PFSK-1 (cell line): ENCODE data around the gene OXLD1.

Source experiments
- FOXP2 ChIP-seq: optimal IDR thresholded peaks from 2 replicates; pipeline ENCODE3; 2011; ENCODE audit warnings: borderline replicate concordance, control low read depth, inconsistent platforms; ENCODE audit not compliant: insufficient read depth; ENCODE audit errors: extremely low read length, extremely low read depth
- POLR2AphosphoS5 ChIP-seq: IDR thresholded peaks from 2 replicates; pipeline ENCODE4 v1.6.1; 2012; ENCODE audit warnings: low read depth, mild to moderate bottlenecking, control low read depth, low read length, moderate library complexity
- SIN3A ChIP-seq: IDR thresholded peaks from 2 replicates; pipeline ENCODE4 v1.6.1; 2012; ENCODE audit warnings: mild to moderate bottlenecking, low read length, moderate library complexity, borderline replicate concordance; ENCODE audit not compliant: insufficient read depth
- TAF1 ChIP-seq: IDR thresholded peaks from 2 replicates; pipeline ENCODE4 v1.6.1; 2012; ENCODE audit warnings: low read length, control low read depth, borderline replicate concordance; ENCODE audit not compliant: insufficient read depth
- TF ChIP-seq, protein P1 (sequence below), 2 experiments: IDR thresholded peaks; 2 replicates each; pipeline versions ENCODE4 v1.6.1 to v1.8.0; 2011 to 2012; ENCODE audit warnings: low read depth in 2 of 2, low read length in 2 of 2, control low read depth in 1 of 2, inconsistent platforms in 1 of 2, mild to moderate bottlenecking in 1 of 2, moderate library complexity in 1 of 2; ENCODE audit not compliant: insufficient read depth in 1 of 2

OXLD1 gene

DNA sequence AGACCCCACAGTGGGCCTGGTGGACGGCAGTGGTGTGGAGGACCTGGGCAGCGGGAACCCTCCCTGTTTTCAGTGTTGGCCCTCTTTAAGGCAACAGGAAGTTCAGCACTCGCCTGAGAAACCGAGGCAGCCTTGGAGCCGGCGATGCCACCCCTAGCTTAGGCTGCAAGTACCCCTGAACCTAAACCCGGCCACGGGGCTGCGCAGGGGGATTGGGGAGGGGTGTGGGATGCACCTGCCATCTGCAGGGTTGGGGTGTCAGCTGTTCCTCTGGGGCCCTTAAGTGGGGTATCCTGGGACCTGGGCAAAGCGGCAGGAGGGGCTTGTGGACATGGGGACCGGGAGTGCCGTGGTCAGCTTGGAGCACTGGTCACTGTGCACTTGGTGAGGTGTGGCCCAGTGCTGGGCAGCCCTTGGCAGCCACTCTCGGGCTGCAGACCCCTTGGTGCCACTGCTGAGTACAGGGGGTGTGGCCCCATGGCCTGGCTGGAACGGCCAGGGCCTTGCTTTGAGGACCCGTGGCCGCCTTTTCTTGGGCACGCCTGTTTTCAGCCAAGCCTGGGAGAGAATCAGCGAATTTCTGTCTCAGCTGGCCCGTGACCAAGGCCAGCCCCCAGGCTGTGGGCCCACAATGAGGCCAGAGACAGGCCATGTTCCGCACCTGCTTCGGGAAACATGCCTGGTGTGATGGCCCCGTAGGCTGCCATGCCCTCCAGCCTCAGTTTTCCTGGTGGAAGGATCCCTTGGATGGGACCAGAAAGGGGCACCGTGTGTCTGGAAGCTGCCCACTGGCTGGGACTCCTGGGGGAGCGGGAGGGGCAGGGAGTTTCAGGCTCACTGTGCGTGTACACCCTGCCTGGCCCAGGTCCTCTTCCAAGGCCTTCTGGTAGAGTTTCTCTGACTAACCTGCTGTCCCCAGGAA is 41.6 kb upstream of the OXLD1 start:
- TF ChIP-seq TAF1 (no peak), POLR2AphosphoS5 (peak; percentile 13; the same call in 1 of the 2 replicates), FOXP2 (no peak), SIN3A (no peak)
- TF ChIP-seq, protein P1, sequence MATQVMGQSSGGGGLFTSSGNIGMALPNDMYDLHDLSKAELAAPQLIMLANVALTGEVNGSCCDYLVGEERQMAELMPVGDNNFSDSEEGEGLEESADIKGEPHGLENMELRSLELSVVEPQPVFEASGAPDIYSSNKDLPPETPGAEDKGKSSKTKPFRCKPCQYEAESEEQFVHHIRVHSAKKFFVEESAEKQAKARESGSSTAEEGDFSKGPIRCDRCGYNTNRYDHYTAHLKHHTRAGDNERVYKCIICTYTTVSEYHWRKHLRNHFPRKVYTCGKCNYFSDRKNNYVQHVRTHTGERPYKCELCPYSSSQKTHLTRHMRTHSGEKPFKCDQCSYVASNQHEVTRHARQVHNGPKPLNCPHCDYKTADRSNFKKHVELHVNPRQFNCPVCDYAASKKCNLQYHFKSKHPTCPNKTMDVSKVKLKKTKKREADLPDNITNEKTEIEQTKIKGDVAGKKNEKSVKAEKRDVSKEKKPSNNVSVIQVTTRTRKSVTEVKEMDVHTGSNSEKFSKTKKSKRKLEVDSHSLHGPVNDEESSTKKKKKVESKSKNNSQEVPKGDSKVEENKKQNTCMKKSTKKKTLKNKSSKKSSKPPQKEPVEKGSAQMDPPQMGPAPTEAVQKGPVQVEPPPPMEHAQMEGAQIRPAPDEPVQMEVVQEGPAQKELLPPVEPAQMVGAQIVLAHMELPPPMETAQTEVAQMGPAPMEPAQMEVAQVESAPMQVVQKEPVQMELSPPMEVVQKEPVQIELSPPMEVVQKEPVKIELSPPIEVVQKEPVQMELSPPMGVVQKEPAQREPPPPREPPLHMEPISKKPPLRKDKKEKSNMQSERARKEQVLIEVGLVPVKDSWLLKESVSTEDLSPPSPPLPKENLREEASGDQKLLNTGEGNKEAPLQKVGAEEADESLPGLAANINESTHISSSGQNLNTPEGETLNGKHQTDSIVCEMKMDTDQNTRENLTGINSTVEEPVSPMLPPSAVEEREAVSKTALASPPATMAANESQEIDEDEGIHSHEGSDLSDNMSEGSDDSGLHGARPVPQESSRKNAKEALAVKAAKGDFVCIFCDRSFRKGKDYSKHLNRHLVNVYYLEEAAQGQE (IDR thresholded peaks at IDR 0.05; ENCODE audit: insufficient read depth in 1 of 2, low read depth in 2 of 2, low read length in 2 of 2) = no peak

DNA sequence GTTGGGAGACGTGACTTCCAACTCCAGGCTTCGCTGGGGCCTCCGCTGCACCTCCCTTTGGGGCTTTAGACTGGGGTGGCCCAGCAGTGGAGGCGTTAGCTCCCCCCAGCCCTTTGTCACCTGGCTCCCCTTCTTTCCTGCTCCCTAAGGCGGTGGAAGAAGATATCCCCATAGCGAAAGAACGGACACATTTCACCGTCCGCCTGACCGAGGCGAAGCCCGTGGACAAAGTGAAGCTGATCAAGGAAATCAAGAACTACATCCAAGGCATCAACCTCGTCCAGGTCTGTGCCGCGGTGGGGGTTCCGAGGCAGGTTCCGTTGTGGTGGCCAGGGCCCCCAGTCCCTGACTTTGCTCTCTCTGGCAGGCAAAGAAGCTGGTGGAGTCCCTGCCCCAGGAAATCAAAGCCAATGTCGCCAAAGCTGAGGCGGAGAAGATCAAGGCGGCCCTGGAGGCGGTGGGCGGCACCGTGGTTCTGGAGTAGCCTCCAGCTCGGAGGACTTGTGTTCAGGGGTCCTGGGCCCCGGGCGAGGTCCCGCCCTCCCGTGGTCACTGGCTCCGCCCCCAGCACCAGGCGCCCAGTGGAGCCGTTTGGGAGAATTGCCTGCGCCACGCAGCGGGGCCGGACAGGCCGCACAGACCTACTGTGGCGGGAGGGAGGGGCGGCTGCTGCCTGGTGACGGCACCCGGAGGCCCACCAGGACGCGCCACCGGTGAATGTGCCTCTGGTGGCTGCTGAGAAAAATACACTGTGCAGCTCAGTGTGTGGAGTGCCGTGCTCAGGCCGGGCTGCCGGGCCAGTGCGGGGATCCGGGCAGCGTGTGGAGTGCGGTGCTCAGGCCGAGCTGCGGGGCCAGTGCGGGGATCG is 40.6 kb upstream of the OXLD1 start:
- TF ChIP-seq, protein P1 (IDR thresholded peaks at IDR 0.05; ENCODE audit: insufficient read depth in 1 of 2, low read depth in 2 of 2, low read length in 2 of 2) = no peak
- TF ChIP-seq POLR2AphosphoS5 (no peak), TAF1 (no peak), SIN3A (no peak), FOXP2 (no peak)

DNA sequence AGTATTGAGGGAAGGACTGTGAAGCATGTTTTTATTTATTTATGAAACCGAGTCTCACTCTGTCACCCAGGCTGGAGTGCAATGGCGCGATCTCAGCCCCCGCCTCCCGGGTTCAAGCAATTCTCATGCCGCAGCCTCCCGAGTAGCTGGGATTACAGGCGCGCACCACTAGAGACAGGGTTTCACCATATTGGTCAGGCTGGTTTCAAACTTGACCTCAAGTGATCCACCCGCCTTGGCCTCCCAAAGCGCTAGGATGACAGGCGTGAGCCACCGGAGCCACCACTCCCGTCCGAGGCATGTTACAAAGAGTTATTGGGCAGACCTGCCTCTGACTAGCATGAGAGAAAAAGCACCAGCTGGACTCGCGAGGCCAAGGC is 39.8 kb upstream of the OXLD1 start:
- no peak for TF ChIP-seq TAF1
- TF ChIP-seq POLR2AphosphoS5 = no peak
- TF ChIP-seq, protein P1 (IDR thresholded peaks at IDR 0.05; ENCODE audit: insufficient read depth in 1 of 2, low read depth in 2 of 2, low read length in 2 of 2) = no peak
- no peak for TF ChIP-seq SIN3A
- TF ChIP-seq FOXP2 = no peak

DNA sequence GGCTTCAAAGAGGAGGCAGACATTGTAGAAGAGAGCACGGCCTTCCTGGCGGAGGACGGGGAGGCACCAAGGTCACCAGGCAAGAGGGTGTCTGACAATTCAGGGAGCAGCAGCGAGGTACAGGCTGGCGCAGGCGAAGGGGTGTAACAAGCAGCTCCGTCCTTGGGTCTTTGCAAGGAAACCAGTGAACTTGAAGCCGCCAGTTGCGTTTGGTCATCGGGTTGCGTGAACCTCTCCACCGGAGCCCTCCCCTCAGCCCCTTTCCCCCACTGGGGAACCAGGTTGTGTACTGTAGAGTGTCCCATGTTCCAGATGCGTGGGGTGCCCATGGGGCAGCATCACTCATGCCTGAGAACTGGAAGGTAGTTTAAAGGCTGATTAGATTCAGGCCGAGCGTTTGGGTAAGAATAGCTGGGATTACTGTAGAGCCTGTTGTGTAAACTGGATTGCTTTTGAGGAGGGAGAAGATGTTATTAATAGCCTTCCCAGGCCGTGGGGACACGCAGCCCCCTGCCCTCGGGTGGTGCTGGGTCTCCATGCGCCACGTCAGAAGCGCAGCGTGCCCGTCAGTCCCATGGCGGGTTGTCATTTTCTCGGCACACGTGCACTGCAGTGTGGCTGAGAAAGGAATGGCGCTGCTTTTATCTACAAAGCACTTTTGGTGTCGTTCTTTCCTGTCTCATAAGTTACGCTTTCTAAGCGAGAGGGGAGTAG is 39.3 kb upstream of the OXLD1 start:
- TF ChIP-seq TAF1 (no peak), FOXP2 (no peak), SIN3A (no peak), POLR2AphosphoS5 (peak; percentile 24; the same call in 1 of the 2 replicates)
- TF ChIP-seq, protein P1 (IDR thresholded peaks at IDR 0.05; ENCODE audit: insufficient read depth in 1 of 2, low read depth in 2 of 2, low read length in 2 of 2) = no peak
